Hindlimb muscle (tissue), 1 donor: ENCODE data around the gene ADRA2B. TPM values are rescaled to one million over a fixed set of nuclear protein-coding genes. Genes with fewer than 3 reads are reported as not detected.
"Not testable (repeated sequence)": the region's sequence is repeated elsewhere in the genome, so short reads cannot be mapped to it uniquely, and the experiment has no call there.

ENCODE experiments used
- DNase-seq: peaks from one replicate; pipeline ENCODE4 v3.0.0-alpha.2; 2013
- polyA plus RNA-seq: library from polyadenylated mRNA; unstranded; fragments of 120-200 nt; gene quantifications from one replicate; pipeline ENCODE4 v1.2.1, GENCODE V29; 2013; ENCODE audit not compliant: insufficient read length

The ADRA2B gene
- polyA plus RNA-seq, 1 donor, result 2.7 TPM

- DNase-seq, result no peak
Measured at GRCh38 chr2:96150007-96150640, 33.8 kb upstream of the ADRA2B start.

DNA sequence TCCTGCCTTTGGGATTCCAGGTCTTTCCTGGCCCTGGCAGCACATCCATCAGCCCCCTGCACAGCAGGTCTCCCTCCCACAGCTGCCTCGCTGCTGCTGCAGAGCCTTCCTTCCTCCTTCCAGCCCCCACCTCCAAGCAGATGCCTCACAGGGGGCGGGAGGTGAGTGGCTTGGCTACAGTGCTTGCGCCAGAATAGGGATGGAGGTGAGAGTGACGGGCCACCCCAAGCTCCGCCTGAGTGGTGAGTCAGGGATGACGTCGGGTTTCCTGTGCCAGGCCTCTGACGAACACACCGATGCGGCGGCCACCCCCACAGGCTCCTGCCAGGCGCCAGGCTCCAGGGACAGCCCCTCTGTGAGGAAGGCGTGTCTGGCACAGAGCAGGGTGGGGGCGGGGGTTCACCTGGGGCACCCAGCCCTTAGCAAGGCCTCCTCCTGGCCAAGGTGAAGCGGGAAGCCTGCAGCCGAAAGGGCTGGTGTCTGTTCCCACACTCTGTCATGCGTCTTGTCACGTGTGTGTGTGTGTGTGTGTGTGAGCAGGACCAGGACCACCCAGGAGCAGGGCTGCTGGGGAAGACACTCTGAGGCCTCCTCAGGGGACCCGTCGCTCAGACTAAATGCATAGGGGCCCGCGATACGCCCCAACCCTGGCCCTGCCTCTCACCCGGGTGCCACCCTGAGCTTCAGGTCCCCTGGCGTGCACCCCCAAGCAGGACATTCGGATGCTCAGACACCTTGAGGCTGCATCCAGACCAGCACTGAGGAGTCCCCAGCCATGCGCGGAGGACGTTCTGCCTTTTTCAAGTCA is 32.2 kb upstream of the ADRA2B start:
- peak; percentile 52 for DNase-seq

DNA sequence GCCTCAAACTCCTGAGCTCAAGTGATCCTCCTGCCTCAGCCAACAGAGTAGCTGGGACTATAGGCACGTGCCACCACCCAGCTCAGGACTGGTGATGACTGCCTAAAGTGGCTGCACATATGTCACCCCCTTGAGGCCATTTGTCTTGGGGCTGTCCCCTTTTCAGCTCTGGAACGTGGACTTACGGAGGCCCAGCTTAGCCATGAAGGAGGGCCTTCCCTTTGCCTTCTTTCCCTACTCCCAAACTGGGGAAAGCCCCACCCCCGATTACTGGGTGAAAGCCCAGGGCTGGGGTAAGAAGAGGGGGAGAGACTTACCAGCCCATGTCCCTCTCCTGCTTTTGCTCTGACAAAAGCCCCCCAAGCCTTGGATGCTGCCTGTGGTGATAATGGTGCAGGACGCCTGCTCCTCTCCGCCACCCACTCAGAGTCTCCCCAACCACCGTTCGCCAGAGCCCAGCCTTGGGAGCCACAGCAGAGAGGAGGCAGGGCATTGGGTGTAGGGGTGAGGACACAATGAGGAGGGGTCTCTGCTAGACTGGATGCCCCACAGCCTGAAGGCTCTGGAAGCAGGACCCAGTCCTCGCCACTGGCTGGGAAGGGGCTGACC is 31.3 kb upstream of the ADRA2B start:
- no peak for DNase-seq

DNA sequence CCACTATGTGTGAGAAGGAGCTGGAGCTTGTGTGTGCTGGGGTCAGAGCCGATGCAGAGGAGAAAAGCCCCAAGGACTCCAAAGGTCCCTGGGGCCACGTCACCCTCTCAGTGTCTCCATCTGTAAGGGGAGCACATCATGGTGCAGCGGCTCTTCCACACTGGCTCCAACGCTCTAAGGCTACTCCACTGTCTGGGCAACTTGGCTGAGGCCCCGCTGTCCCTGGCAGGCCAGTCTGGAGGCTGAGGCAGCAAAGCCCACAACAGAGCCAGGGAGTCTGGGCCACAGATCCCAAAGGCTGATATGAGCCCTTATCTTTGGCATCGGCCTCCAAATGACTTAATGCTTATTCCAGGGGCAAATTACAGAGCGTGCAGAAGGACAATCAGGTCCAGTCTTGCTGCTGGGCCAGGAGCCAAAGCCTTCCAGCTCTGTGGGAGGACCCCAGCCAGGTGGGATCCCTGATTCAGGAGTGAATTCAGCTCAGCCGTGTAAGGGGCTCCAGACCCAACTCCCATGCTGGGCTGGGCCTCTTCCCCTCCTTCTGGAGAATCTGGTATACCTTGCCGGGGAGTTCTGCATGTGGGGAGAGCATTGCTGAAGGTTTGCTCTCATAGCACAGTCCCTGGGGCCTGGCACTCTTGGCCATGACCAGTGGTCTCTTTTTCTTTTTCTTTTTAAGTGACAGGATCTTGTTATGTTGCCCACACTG is 30.7 kb upstream of the ADRA2B start:
- DNase-seq, result no peak

DNA sequence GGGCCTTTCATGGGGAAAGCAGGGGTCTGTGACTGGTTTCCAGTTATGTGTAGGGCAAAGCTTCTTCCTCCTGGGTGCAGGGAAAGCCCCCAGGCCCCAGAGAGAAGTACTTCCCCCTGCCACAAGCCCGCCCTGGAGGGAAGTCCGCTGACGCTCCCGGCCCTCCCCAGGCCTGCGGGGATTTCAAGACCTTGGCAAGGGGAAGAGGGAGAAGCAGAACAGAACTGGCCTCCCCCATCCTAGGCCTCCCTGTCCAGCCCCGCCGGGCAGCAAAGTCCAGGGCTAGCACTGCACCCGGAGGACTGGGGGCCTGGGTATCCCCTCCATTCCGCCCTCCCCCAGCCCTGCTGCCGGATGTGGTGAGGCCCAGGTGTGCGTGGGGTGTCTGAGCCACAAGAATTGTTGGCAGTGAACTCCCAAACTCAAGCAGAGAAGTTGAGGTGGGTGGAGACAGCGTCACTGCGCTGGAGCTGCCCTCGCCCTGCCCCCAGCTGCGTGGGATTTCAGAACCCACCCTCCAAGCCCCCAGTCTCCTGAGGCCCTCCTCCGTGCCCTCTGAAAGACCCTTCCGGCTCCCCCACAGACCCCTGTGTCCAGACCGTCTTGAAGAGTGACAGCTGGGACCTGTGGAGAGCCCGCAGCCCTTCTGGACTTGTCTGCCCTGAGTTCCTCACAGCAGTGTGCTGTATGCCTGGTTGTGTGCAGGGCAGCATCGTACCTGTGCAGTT is 29.9 kb upstream of the ADRA2B start:
- peak; percentile 38 for DNase-seq

DNA sequence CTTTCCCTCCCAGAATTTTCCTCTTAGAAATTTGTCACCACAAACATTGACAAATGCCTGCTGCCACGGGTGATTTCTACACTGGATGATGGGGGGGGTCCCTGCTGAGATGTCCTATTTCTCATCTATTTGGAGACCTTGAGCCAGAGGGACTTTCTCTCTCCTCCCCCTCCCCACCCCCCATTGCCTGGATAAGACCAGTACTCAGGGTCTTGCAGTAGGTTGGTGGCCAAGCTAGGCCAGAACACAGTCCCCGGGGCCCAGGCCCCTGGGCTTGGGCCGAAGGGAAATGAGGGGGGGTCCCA is 29.4 kb upstream of the ADRA2B start:
- DNase-seq, result no peak

DNA sequence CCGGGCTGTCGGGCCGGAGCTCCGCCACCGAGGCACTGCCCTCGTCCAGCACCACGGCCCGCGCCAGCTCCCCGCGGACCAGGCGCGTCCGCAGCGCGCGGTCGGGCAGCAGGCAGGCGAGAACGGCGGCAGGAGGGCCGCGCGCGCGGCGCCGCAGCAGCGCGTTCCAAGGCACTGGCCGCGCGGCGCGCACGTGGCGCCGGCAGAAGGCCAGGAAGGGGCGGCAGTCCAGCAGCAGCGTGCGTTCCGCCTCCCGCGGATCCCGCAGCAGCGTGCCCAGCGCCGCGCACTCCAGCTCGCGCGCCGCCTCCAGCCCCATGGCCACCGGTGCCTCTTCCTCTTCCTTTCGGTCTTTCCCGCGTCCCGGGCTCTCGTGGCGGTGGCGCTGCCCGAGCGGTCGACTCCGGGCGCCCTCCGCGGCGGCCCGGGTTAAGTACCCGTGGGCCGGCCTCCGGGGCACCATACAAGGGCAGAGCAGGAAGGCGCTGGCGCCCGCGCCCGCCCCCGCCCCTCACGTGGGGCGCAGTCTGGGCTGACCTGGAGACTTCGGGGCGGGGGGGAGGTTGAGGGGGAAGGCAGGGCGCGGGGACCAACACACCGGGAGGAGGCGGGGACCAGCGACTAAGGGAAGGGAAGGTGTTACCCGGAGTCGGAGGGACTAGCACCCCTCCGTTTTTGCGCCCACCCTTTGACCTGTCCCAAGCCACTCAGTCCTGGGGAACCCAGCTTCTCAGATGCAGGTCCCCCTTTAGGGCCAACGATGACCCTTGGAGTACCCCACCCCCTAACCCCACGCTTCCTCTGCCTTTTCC is 28.9 kb upstream of the ADRA2B start, which contains the start of gene DUSP2:
Gene DUSP2, minus strand, starts transcription at position 405 of the 812 bp plus-strand sequence. Its CDS starts 86 bp downstream, at position 319.
- peak; percentile 84 for DNase-seq

DNA sequence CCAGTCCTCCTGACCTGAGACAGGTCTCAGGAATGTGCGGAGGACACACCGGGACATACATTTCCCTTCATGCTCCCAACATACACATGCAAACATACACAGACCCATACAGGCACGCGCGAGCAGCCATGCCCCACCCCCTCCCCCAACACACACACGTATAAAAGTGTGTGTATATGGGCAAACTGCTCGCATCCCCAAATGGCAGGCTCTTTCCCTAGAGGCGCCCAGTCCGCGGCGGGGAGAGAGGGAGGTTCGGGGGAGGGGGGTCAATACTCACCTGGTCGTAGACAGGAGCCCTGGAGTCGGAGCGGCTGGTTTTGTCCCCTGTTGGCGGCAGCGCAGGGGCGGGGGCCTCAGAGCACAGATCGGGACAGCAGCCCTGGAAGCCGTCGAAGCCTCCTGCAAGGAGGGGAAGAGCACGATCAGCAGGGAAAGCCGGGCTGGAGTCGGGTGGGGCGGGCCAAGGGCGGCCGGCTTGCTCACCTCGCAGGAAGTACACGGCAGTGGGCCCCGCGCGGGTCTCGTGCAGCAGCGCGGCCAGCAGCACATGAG is 28.2 kb upstream of the ADRA2B start:
- DNase-seq, result no peak

- no peak for DNase-seq
Measured at GRCh38 chr2:96143848-96144480, 27.6 kb upstream of the ADRA2B start.

GRCh38 chr2:96143231-96143847 is 27.0 kb upstream of the ADRA2B start:
- DNase-seq, result no peak

- no peak for DNase-seq
Measured at GRCh38 chr2:96142217-96143113, 26.1 kb upstream of the ADRA2B start.

DNA sequence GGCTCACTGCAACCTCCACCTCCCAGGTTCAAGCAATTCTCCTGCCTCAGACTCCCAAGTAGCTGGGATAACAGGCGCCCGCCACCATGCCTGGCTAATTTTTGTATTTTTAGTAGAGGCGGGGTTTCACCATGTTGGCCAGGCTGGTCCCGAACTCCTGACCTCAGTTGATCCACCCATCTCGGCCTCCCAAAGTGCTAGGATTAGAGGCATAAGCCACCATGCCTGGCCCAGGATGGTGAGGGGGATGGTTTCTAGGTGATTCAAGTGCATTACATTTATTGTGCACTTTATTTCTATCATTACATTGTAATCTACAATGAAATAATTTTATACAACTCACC is 25.2 kb upstream of the ADRA2B start:
- not testable (repeated sequence) for DNase-seq

DNA sequence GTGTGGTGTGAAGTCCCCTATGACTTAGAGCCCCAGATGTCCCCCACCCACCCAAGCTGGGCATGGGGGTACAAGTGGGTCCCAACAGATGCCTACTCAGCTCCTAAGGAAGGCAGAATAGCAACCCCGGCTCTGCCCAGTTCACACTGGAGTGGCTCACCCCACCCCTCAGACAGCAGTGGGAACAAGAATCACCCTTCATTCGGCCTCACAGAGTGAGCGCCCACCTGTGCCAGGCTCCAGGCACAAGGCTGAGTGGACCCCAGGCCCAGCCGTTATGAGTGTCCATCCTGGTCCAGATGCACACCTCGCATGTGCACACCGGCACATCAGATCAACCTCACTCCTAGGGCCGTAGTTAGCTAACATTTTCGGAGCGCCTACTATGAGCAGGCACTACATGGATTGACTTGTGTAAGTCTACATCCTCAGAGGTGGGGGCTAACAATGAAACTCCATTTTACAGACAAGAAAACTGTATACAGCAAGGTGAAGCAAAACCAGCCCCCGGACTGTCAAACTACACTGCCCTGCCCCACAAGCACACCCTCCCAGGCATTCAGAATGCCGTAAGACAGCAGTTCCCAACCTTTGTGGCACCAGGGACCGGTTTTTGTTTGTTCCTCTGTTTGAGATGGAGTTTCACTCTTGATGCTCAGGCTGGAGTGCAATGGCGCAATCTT is 24.7 kb upstream of the ADRA2B start:
- DNase-seq, result no peak

DNA sequence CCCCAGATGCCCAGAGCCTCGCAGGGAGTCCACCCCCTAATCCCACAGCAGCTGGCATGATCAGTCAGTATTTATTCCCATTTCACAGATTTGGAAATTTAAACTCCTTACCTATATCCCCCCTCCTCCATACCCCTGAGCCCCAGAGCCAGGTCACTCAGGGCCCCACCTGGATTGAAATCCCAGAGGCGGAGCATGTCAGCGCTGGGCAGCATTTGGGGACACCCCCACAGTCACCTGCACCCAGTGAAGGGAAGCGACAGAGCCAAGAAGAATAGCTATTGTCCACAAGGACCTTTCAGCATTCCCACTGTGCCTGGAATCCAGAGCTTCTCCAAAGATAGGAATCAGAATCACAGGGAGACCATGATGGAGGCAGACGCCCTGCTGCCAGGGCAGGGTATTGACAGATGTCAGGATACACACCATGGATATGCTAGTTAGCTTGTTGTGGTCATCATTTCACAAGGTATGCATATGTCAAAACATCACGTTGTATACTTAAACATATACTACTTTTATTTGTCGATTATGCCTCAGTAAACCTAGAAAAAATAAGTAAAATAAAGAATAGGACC is 22.9 kb upstream of the ADRA2B start:
- no peak for DNase-seq

- DNase-seq, result no peak
Measured at GRCh38 chr2:96138179-96139145, 22.1 kb upstream of the ADRA2B start, which contains the start of gene ASTL. Gene ASTL (minus strand): TSS chr2:96138502. CDS start chr2:96138436, 66 bp downstream.

DNA sequence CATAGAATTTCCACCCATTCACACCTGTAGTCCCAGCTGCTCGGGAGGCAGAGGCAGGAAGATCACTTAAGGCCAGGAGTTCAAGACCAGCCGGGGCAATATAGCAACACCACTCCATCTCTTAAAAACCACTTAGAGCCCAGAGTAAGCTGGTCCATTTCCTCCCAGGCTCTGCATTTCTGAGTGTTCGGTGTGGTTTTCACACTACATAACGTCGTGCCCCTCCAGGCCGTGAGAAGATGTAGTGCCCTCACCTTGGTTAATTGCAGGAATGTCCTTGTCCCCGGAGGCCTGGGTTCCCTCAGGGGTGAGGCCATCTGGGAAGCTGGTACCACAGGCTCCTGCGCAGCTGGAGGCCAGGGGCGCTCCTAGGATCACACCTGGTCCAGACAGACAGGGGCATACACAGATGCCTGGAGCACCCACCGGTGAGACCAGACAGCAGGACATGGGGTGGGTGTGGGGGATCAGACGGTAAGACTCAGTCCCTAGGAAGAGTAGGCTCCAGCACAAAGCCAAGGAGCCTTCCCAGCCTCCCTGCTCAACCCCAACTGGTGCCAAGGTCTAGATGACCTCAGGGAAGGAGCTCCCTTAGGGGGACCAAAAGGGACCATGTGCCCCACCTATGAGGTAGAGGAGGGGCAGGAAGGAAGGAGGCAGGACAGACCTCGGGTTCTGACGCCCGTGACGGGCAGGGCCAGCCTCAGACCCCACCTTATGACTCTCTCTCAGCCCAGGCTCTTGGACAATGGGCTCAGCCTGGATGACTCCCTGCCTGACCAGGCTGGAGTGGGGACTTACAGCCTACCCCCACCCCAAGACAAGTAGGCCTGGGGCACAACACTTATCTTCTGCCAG is 21.2 kb upstream of the ADRA2B start:
- DNase-seq, result no peak
